Measurements from ENCODE around the gene GSTM3.
"Not testable (repeated sequence)": the region's sequence is repeated elsewhere in the genome, so short reads cannot be mapped to it uniquely, and the experiment has no call there.

The GSTM3 gene

GRCh38 chr1:109691759-109692158 lies 49.1 kb downstream of the GSTM3 start:
- DNase-seq = no peak

- DNase-seq = no peak
These were observed 50.9 kb downstream of the GSTM3 start for GRCh38 chr1:109689844-109690405.

GRCh38 chr1:109687641-109688499 lies 53.0 kb downstream of the GSTM3 start, which contains the start of gene GSTM1:
GSTM1 (plus strand) TSS chr1:109687817; CDS start chr1:109687874, 57 bp downstream.
- DNase-seq = no peak

- DNase-seq = not testable (repeated sequence)
These were observed 53.7 kb downstream of the GSTM3 start for GRCh38 chr1:109687109-109687508.

GRCh38 chr1:109685890-109686289 lies 54.9 kb downstream of the GSTM3 start:
- not testable (repeated sequence) for DNase-seq

GRCh38 chr1:109685399-109685798 lies 55.4 kb downstream of the GSTM3 start:
- not testable (repeated sequence) for DNase-seq

GRCh38 chr1:109684777-109685176 lies 56.1 kb downstream of the GSTM3 start:
- DNase-seq = not testable (repeated sequence)
